Left ventricle myocardium inferior (tissue), 1 donor: ENCODE measurements around the gene KRTAP10-9. TPM values are rescaled to one million over a fixed set of nuclear protein-coding genes. Genes with fewer than 3 reads are reported as not detected.
"Not testable (repeated sequence)": the region's sequence is repeated elsewhere in the genome, so short reads cannot be mapped to it uniquely, and the experiment has no call there.

ENCODE experiments used
- DNase-seq: peaks from one replicate; pipeline ENCODE4 v3.0.0-alpha.2; 2020
- H3K27ac ChIP-seq: fragments of 200-600 bp; replicated peaks from 2 replicates; pipeline ENCODE4 v1.8.0; 2021
- H3K27me3 ChIP-seq: fragments of 200-600 bp; 2 replicates; pipeline ENCODE4 v1.8.0; 2021; ENCODE audit warnings: low read depth
- H3K36me3 ChIP-seq: fragments of 200-600 bp; 2 replicates; pipeline ENCODE4 v1.8.0; 2021
- H3K4me1 ChIP-seq: fragments of 200-600 bp; 2 replicates; pipeline ENCODE4 v1.8.0; 2021
- H3K4me3 ChIP-seq: fragments of 200-600 bp; 2 replicates; pipeline ENCODE4 v1.8.0; 2021; ENCODE audit warnings: mild to moderate bottlenecking, moderate library complexity
- H3K9me3 ChIP-seq: fragments of 200-600 bp; replicated peaks from 2 replicates; pipeline ENCODE4 v1.8.0; 2021
- intact Hi-C: fragments of 100-400 bp; cut with micrococcal nuclease; formaldehyde crosslinking; loops from one replicate; pipeline ENCODE4 v1.11.0; 2022
- total RNA-seq: library from RNA; stranded (reverse); fragmentation: NEBNext Ultra II Directional; extraction: Animal tissue kit (Norgen Biotek cat#: 25700); gene quantifications from one replicate; pipeline ENCODE4 v1.2.1, GENCODE V29; 2021
- TF ChIP-seq, protein P1 (sequence below): fragments of 200-600 bp; IDR thresholded peaks from 2 replicates; pipeline ENCODE4 v1.8.0; 2021; ENCODE audit warnings: antibody characterized with exemption, mild to moderate bottlenecking, borderline replicate concordance
- donor health status: DM: no; HTN: yes; CAD: no; lungs with severe emphysema.

The KRTAP10-9 gene
- total RNA-seq, 1 donor from 2014 or later: not detected

- H3K27ac ChIP-seq: no peak within 1 kb of the TSS
- intact Hi-C loops: no loop called here
- peaks cover 35% of the 10 kb centered on the region for H3K27me3 ChIP-seq
- DNase-seq: no peak
- H3K4me3 ChIP-seq: no peak within 1 kb of the TSS
- H3K4me1 ChIP-seq: no peaks in the 10 kb centered on the region
- TF ChIP-seq, protein P1, sequence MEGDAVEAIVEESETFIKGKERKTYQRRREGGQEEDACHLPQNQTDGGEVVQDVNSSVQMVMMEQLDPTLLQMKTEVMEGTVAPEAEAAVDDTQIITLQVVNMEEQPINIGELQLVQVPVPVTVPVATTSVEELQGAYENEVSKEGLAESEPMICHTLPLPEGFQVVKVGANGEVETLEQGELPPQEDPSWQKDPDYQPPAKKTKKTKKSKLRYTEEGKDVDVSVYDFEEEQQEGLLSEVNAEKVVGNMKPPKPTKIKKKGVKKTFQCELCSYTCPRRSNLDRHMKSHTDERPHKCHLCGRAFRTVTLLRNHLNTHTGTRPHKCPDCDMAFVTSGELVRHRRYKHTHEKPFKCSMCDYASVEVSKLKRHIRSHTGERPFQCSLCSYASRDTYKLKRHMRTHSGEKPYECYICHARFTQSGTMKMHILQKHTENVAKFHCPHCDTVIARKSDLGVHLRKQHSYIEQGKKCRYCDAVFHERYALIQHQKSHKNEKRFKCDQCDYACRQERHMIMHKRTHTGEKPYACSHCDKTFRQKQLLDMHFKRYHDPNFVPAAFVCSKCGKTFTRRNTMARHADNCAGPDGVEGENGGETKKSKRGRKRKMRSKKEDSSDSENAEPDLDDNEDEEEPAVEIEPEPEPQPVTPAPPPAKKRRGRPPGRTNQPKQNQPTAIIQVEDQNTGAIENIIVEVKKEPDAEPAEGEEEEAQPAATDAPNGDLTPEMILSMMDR: no peak
- H3K36me3 ChIP-seq: no peaks in the 10 kb centered on the region
- H3K9me3 ChIP-seq: peaks cover 28% of the 10 kb centered on the region
Measured at GRCh38 chr21:44637018-44637850, 10.3 kb downstream of the KRTAP10-9 start, which contains the start of gene KRTAP10-10. TSS of gene KRTAP10-10 (plus strand) at chr21:44637356. CDS start at chr21:44637418, 62 bp downstream.

- H3K4me3 ChIP-seq, H3K36me3 ChIP-seq, H3K27ac ChIP-seq, H3K4me1 ChIP-seq, DNase-seq, intact Hi-C loops: not testable (repeated sequence)
- H3K9me3 ChIP-seq: peaks cover 21% of the 10 kb centered on the region
- H3K27me3 ChIP-seq: peaks cover 35% of the 10 kb centered on the region
Measured at GRCh38 chr21:44637851-44638348, 11.0 kb downstream of the KRTAP10-9 start.

GRCh38 chr21:44638506-44639330, 11.8 kb downstream of the KRTAP10-9 start:
- Histone ChIP-seq H3K9me3 (peaks cover 19% of the 10 kb centered on the region), H3K27me3 (peaks cover 35% of the 10 kb centered on the region)
- H3K27ac ChIP-seq, H3K36me3 ChIP-seq, DNase-seq, intact Hi-C loops, H3K4me1 ChIP-seq, H3K4me3 ChIP-seq: not testable (repeated sequence)

DNA sequence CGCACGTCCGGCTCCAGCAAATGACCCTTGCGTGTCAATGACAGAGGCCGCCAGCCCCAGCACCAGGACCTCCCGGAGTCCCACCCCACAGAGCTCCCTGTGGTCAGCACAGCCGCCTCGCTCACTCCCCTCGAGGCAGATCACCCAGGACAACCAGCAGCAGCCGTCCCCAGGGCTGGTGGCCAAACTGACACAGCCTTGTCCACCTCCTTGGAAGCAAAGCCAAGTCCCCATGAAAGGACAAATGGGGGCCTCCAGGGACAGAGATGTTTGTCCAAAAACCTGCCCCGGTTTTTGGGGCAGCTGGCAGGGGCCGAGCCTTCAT, 12.4 kb downstream of the KRTAP10-9 start:
- H3K4me1 ChIP-seq: no peaks in the 10 kb centered on the region
- H3K27ac ChIP-seq: no peak overlapping the region
- H3K4me3 ChIP-seq: no peak overlapping the region
- H3K36me3 ChIP-seq: no peaks in the 10 kb centered on the region
- H3K27me3 ChIP-seq: peaks cover 35% of the 10 kb centered on the region
- TF ChIP-seq, protein P1: no peak
- peaks cover 25% of the 10 kb centered on the region for H3K9me3 ChIP-seq
- no peak for DNase-seq
- intact Hi-C loops: no loop called here

DNA sequence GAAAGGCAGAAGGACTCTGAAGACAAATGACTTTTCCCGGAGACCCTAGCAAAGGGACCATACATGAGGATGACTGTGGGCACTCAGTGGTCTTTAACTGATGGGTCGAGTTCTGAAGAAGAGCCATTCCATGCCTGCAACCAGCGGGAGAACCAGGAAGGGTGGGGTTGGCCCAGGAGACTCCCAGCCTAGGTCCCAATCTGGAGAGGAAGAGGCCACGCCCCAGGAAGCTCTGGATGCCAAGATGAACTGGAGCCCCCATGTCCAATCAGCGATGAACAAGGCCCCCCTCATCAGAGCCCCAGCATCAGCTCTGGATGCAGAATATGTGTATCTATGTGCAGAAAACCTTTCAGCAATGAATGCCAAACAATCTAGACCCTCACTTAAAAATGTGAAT, 13.9 kb downstream of the KRTAP10-9 start:
- Histone ChIP-seq H3K36me3 (no peaks in the 10 kb centered on the region), H3K4me1 (no peaks in the 10 kb centered on the region), H3K27me3 (peaks cover 35% of the 10 kb centered on the region), H3K4me3 (no peak overlapping the region), H3K27ac (no peak overlapping the region), H3K9me3 (peaks cover 40% of the 10 kb centered on the region)
- no peak for DNase-seq
- intact Hi-C loops: no loop called here
- TF ChIP-seq, protein P1: no peak

DNA sequence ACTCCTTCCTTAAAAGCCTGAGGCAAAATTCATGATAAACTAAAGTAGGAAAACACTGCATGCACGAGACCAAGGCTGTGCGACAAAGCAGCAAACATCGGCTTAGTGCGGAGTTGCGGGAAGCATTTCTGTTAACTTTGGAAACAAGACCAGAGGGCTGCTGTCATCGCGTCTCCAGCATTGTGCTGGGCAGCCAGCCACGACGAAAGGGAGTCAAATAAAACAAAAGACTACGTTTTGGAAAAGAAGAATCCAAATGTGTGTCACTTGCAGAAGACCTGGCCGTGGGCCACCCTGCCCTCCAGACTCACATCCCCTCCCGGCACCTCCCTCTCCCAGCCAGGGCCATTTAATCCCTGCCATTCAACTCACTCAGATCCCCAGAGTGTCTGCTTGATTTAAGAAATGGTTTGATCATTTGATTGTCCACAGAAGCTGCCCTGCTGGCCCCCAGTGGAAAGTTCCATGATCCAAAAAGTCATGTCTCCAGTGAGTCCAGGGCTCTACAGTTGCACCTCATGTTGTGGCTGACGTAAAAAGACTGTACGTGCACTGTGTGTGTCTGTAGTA, 16.9 kb downstream of the KRTAP10-9 start:
- H3K4me3 ChIP-seq: no peak overlapping the region
- no peaks in the 10 kb centered on the region for H3K36me3 ChIP-seq
- intact Hi-C loops: no loop called here
- DNase-seq: no peak
- H3K4me1 ChIP-seq: no peaks in the 10 kb centered on the region
- TF ChIP-seq, protein P1: no peak
- no peak overlapping the region for H3K27ac ChIP-seq
- peaks cover 40% of the 10 kb centered on the region for H3K9me3 ChIP-seq
- peaks cover 22% of the 10 kb centered on the region for H3K27me3 ChIP-seq
